Measurements from ENCODE around the gene PPP1R37.

The PPP1R37 gene

DNA sequence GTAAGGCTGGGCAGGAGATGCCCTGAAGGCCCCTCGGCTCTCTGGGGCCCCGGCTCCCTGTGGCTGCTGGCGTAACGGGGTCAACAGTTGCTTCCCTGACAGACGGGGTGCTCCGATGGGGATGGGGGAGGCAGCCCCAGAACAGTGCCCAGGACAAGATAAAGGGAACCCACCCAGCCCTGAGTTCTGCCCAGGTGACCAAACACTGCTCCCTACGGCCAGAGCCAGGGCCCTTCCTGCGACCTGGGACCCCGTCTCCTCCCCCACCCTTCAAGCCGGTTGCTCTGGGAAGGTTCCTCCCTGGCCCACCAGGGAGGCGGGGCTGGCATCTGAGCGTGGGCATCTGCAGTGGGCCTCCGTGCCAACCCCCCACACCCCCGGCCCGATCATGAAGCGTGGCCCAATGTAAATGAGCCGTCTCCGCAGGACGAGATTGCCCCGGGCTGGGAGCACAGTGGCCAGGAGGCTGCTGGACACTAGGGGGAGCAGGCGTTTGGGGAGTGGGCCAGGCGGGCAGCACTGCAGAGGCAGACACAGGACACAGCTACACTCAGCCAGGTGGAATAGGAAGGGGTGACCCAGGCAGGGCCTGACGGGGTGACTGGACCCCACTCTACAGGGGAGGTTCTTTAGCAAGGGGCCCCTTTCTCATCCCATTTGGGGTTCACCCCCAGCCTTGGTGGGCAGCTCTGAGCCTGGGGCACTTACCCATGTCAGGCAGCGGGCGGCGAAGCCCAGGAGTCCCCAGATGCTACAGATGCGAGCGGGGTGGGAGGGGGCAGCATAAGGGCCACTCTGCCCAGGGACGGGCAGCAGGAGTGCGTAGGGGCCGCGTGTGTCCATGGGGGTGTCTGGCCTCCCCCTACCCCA lies 69.0 kb downstream of the PPP1R37 start:
- Histone ChIP-seq H3K27ac (ENCODE audit: low read length) (no peak overlapping the region), H3K4me3 (ENCODE audit: low read length) (no peak overlapping the region), H3K27me3 (ENCODE audit: control insufficient read depth, insufficient read depth, low read length) (no peaks in the 10 kb centered on the region), H3K4me1 (ENCODE audit: control insufficient read depth, insufficient read depth, low read length) (peaks cover 5% of the 10 kb centered on the region), H3K36me3 (ENCODE audit: control insufficient read depth, insufficient read depth, low read length) (no peaks in the 10 kb centered on the region), H3K9me3 (ENCODE audit: control insufficient read depth, insufficient read depth, low read length) (no peaks in the 10 kb centered on the region)
- no CpG with 5 or more reads among the region's 32 CpGs for WGBS (ENCODE audit: insufficient coverage, insufficient read length)
- DNase-seq (ENCODE audit: low read depth, low spot score) = no peak

DNA sequence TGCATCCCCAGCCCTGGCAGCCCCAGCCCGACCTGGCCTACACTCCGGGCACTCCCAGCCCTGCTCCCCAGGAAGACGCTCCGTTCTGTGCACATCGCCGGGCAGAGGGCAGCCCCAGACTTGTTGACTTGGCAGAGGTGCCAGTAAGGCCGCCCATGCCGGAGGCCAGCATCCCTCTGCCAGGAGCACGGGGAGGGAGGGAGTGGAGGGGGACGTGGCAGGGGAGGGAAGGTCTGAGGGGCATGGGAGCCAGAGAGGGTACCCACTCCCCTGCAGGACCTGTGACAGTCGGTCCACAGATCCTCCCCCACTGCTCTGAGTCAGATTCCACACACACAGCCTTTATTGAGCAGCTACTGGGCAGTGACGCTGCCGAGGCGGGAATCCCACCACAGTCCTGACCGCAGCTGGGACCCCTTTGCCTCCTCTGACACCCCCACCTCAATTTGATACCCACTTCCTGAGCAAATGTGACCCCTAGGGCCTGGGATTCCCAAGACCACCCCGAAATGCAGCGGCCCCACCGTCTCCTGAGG lies 69.7 kb downstream of the PPP1R37 start:
- H3K4me1 ChIP-seq (ENCODE audit: control insufficient read depth, insufficient read depth, low read length) = peaks cover 5% of the 10 kb centered on the region
- H3K9me3 ChIP-seq (ENCODE audit: control insufficient read depth, insufficient read depth, low read length) = no peaks in the 10 kb centered on the region
- no peak overlapping the region for H3K4me3 ChIP-seq (ENCODE audit: low read length)
- H3K27ac ChIP-seq (ENCODE audit: low read length) = no peak overlapping the region
- no peaks in the 10 kb centered on the region for H3K27me3 ChIP-seq (ENCODE audit: control insufficient read depth, insufficient read depth, low read length)
- no peak for DNase-seq (ENCODE audit: low read depth, low spot score)
- H3K36me3 ChIP-seq (ENCODE audit: control insufficient read depth, insufficient read depth, low read length) = no peaks in the 10 kb centered on the region
- whole genome bisulfite sequencing (ENCODE audit: insufficient coverage, insufficient read length) = no CpG with 5 or more reads among the region's 18 CpGs

- no peak for DNase-seq (ENCODE audit: low read depth, low spot score)
- Histone ChIP-seq H3K4me1 (ENCODE audit: control insufficient read depth, insufficient read depth, low read length) (peaks cover 5% of the 10 kb centered on the region), H3K9me3 (ENCODE audit: control insufficient read depth, insufficient read depth, low read length) (no peaks in the 10 kb centered on the region), H3K27me3 (ENCODE audit: control insufficient read depth, insufficient read depth, low read length) (no peaks in the 10 kb centered on the region), H3K36me3 (ENCODE audit: control insufficient read depth, insufficient read depth, low read length) (no peaks in the 10 kb centered on the region), H3K4me3 (ENCODE audit: low read length) (no peak overlapping the region), H3K27ac (ENCODE audit: low read length) (no peak overlapping the region)
- no CpG with 5 or more reads among the region's 17 CpGs for WGBS (ENCODE audit: insufficient coverage, insufficient read length)
Measured at GRCh38 chr19:45163156-45163555, 70.2 kb downstream of the PPP1R37 start.

DNA sequence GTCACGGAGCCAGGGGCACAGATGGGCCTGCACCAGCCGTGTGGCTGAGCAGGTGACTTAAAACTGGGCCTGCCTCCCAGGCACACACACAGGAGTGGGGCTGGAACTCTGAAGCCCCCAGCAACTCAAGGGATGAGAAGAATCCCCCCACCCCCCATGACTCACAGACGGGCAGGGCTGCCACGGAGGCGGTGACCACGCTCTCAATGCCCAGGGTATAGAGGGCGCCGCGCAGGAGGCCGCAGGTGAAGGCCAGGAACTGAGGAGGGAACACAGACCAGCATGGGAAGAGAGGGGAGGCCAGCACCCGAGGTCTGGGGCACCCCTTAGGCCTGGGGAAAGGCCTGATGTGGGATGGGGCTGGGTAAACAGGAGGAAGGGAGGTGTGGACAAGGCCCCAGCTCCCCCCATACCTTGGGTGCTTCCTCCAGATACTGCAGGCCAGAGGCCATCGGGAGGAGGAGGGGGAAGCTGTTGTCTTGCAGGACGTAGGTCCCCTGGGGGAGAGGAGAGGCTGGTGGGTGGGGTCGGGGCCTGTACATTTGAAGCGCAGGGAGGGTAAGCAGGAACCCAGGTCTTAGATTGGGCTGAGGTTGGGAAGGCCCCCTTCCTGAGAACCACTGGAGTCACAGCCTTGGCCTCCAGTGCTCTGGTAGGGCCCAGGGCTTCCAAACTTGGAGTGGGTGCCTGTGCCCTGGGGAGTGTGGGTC lies 70.9 kb downstream of the PPP1R37 start:
- Histone ChIP-seq H3K9me3 (ENCODE audit: control insufficient read depth, insufficient read depth, low read length) (no peaks in the 10 kb centered on the region), H3K27me3 (ENCODE audit: control insufficient read depth, insufficient read depth, low read length) (no peaks in the 10 kb centered on the region), H3K4me1 (ENCODE audit: control insufficient read depth, insufficient read depth, low read length) (peaks cover 5% of the 10 kb centered on the region), H3K27ac (ENCODE audit: low read length) (no peak overlapping the region), H3K36me3 (ENCODE audit: control insufficient read depth, insufficient read depth, low read length) (no peaks in the 10 kb centered on the region), H3K4me3 (ENCODE audit: low read length) (no peak overlapping the region)
- no peak for DNase-seq (ENCODE audit: low read depth, low spot score)
- WGBS (ENCODE audit: insufficient coverage, insufficient read length) = no CpG with 5 or more reads among the region's 15 CpGs

- H3K4me1 ChIP-seq (ENCODE audit: control insufficient read depth, insufficient read depth, low read length) = peaks cover 5% of the 10 kb centered on the region
- H3K9me3 ChIP-seq (ENCODE audit: control insufficient read depth, insufficient read depth, low read length) = no peaks in the 10 kb centered on the region
- H3K4me3 ChIP-seq (ENCODE audit: low read length) = no peak overlapping the region
- no peaks in the 10 kb centered on the region for H3K27me3 ChIP-seq (ENCODE audit: control insufficient read depth, insufficient read depth, low read length)
- no CpG with 5 or more reads among the region's 27 CpGs for WGBS (ENCODE audit: insufficient coverage, insufficient read length)
- H3K36me3 ChIP-seq (ENCODE audit: control insufficient read depth, insufficient read depth, low read length) = no peaks in the 10 kb centered on the region
- no peak overlapping the region for H3K27ac ChIP-seq (ENCODE audit: low read length)
- DNase-seq (ENCODE audit: low read depth, low spot score) = no peak
Measured at GRCh38 chr19:45164577-45165335, 71.8 kb downstream of the PPP1R37 start.

- no CpG with 5 or more reads among the region's 14 CpGs for WGBS (ENCODE audit: insufficient coverage, insufficient read length)
- Histone ChIP-seq H3K4me1 (ENCODE audit: control insufficient read depth, insufficient read depth, low read length) (peaks cover 3% of the 10 kb centered on the region), H3K4me3 (ENCODE audit: low read length) (no peak overlapping the region), H3K9me3 (ENCODE audit: control insufficient read depth, insufficient read depth, low read length) (no peaks in the 10 kb centered on the region), H3K36me3 (ENCODE audit: control insufficient read depth, insufficient read depth, low read length) (no peaks in the 10 kb centered on the region), H3K27me3 (ENCODE audit: control insufficient read depth, insufficient read depth, low read length) (no peaks in the 10 kb centered on the region), H3K27ac (ENCODE audit: low read length) (no peak overlapping the region)
- no peak for DNase-seq (ENCODE audit: low read depth, low spot score)
Measured at GRCh38 chr19:45166723-45167252, 73.8 kb downstream of the PPP1R37 start.

DNA sequence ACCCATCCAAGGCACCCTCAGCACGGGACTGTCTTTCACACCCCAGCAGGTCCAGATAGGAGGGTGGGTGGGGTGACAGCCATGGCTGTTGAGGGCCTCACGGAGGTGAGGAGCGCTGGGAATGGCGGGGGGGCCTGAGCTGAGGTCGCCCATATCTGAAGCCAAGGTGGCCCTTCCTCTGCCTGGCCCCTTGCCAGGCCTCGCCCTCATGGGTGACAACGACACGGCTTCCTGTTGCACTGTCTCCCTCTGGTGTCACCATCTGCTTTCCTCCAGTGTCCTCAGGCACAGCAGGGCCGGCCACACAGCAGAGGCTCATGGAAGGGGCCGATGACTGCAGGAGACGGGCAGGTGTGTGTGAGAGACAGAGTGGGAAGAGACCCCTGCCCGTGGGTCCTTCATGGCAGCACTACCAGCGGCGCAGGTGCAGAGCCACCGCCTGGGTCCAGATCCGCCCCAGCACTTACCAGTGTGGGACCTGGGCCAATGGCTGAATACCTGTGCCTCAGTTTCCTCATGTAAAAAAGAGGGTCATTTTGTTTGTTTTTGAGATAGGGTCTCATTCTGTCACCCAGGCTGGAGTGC lies 75.9 kb downstream of the PPP1R37 start:
- H3K27me3 ChIP-seq (ENCODE audit: control insufficient read depth, insufficient read depth, low read length) = no peaks in the 10 kb centered on the region
- no peaks in the 10 kb centered on the region for H3K36me3 ChIP-seq (ENCODE audit: control insufficient read depth, insufficient read depth, low read length)
- no CpG with 5 or more reads among the region's 16 CpGs for WGBS (ENCODE audit: insufficient coverage, insufficient read length)
- H3K4me1 ChIP-seq (ENCODE audit: control insufficient read depth, insufficient read depth, low read length) = peaks cover 3% of the 10 kb centered on the region
- H3K27ac ChIP-seq (ENCODE audit: low read length) = no peak overlapping the region
- no peak for DNase-seq (ENCODE audit: low read depth, low spot score)
- H3K9me3 ChIP-seq (ENCODE audit: control insufficient read depth, insufficient read depth, low read length) = no peaks in the 10 kb centered on the region
- H3K4me3 ChIP-seq (ENCODE audit: low read length) = no peak overlapping the region

GRCh38 chr19:45169602-45170001 lies 76.6 kb downstream of the PPP1R37 start:
- Histone ChIP-seq H3K4me3 (ENCODE audit: low read length) (no peak overlapping the region), H3K4me1 (ENCODE audit: control insufficient read depth, insufficient read depth, low read length) (peaks cover 3% of the 10 kb centered on the region), H3K27ac (ENCODE audit: low read length) (no peak overlapping the region), H3K27me3 (ENCODE audit: control insufficient read depth, insufficient read depth, low read length) (no peaks in the 10 kb centered on the region), H3K36me3 (ENCODE audit: control insufficient read depth, insufficient read depth, low read length) (no peaks in the 10 kb centered on the region), H3K9me3 (ENCODE audit: control insufficient read depth, insufficient read depth, low read length) (no peaks in the 10 kb centered on the region)
- WGBS (ENCODE audit: insufficient coverage, insufficient read length) = no CpG with 5 or more reads among the region's 10 CpGs
- no peak for DNase-seq (ENCODE audit: low read depth, low spot score)

GRCh38 chr19:45170146-45171106 lies 77.4 kb downstream of the PPP1R37 start:
- Histone ChIP-seq H3K27me3 (ENCODE audit: control insufficient read depth, insufficient read depth, low read length) (no peaks in the 10 kb centered on the region), H3K9me3 (ENCODE audit: control insufficient read depth, insufficient read depth, low read length) (no peaks in the 10 kb centered on the region), H3K36me3 (ENCODE audit: control insufficient read depth, insufficient read depth, low read length) (no peaks in the 10 kb centered on the region), H3K4me1 (ENCODE audit: control insufficient read depth, insufficient read depth, low read length) (peaks cover 3% of the 10 kb centered on the region; the same call in 1 of the 2 replicates), H3K27ac (ENCODE audit: low read length) (no peak overlapping the region), H3K4me3 (ENCODE audit: low read length) (no peak overlapping the region)
- no peak for DNase-seq (ENCODE audit: low read depth, low spot score)
- WGBS (ENCODE audit: insufficient coverage, insufficient read length) = no CpG with 5 or more reads among the region's 21 CpGs

Data from iPS DF 6.9 (cell line).